Stimulated activated CD8-positive, alpha-beta memory T cell treated with anti-CD3 and anti-CD28 coated beads, Interleukin-15, amount 100 ng/mL, for 4 hours (primary cell): ENCODE results near the gene FXYD6.

Experiments
- DNase-seq, 2 donors: peaks; one replicate each; pipeline ENCODE4 v3.0.0-alpha.2; 2020; ENCODE audit warnings: low read depth in 2 of 2

Gene FXYD6

GRCh38 chr11:117910941-117911655 is 34.6 kb upstream of the FXYD6 start:
- DNase-seq = no peak

GRCh38 chr11:117910525-117910924 is 34.1 kb upstream of the FXYD6 start:
- no peak for DNase-seq

GRCh38 chr11:117909611-117910382 is 33.3 kb upstream of the FXYD6 start:
- no peak for DNase-seq

GRCh38 chr11:117908959-117909610 is 32.6 kb upstream of the FXYD6 start:
- DNase-seq = no peak

- no peak for DNase-seq
Measured at GRCh38 chr11:117908109-117908895, 31.8 kb upstream of the FXYD6 start.

- DNase-seq = peak; percentile 49 to 62
Measured at GRCh38 chr11:117907276-117908108, 31.0 kb upstream of the FXYD6 start.

- DNase-seq = no peak
Measured at GRCh38 chr11:117906710-117907109, 30.3 kb upstream of the FXYD6 start.

GRCh38 chr11:117906126-117906525 is 29.7 kb upstream of the FXYD6 start:
- DNase-seq = no peak

- no peak for DNase-seq
Measured at GRCh38 chr11:117905524-117905923, 29.1 kb upstream of the FXYD6 start.

GRCh38 chr11:117903505-117904382 is 27.3 kb upstream of the FXYD6 start:
- DNase-seq = no peak

GRCh38 chr11:117902001-117902845 is 25.8 kb upstream of the FXYD6 start:
- DNase-seq = no peak

- no peak for DNase-seq
Measured at GRCh38 chr11:117901601-117902000, 25.1 kb upstream of the FXYD6 start.

GRCh38 chr11:117900720-117901440 is 24.4 kb upstream of the FXYD6 start:
- no peak for DNase-seq

- no peak for DNase-seq
Measured at GRCh38 chr11:117900121-117900648, 23.7 kb upstream of the FXYD6 start.

GRCh38 chr11:117898059-117898458 is 21.6 kb upstream of the FXYD6 start:
- no peak for DNase-seq

- no peak for DNase-seq
Measured at GRCh38 chr11:117892651-117893050, 16.2 kb upstream of the FXYD6 start.

GRCh38 chr11:117891362-117891761 is 14.9 kb upstream of the FXYD6 start:
- no peak for DNase-seq

- no peak for DNase-seq
Measured at GRCh38 chr11:117888139-117888566, 11.7 kb upstream of the FXYD6 start.
